ENCODE data around the gene DSCAM. TPM values are rescaled to one million over a fixed set of nuclear protein-coding genes. Genes with fewer than 3 reads are reported as not detected.
A peak's percentile ranks its signal among the peaks of the same experiment; 100 is the strongest.

DSCAM gene
- total RNA-seq, 2 donors from 2014 or later = not detected

GRCh38 chr21:40393066-40393465, 453.9 kb downstream of the DSCAM start:
- no peak overlapping the region for H3K27ac Mint-ChIP-seq
- H3K9me3 Mint-ChIP-seq = peaks cover 8 to 11% of the 10 kb centered on the region in 2 donors
- no peak for ATAC-seq (replicated peaks in 1 of 2)
- no peaks in the 10 kb centered on the region for H3K27me3 Mint-ChIP-seq (ENCODE audit: low read depth)
- no peak overlapping the region for H3K4me3 Mint-ChIP-seq
- no peaks in the 10 kb centered on the region for H3K4me1 Mint-ChIP-seq (ENCODE audit: low read depth)
- peaks cover 0 to 2% of the 10 kb centered on the region in 2 donors for H3K36me3 Mint-ChIP-seq (ENCODE audit: insufficient read depth in 2 of 2)
- no peak for DNase-seq

GRCh38 chr21:40388046-40388445, 458.9 kb downstream of the DSCAM start:
- H3K4me1 Mint-ChIP-seq (ENCODE audit: low read depth) = no peaks in the 10 kb centered on the region
- DNase-seq (no peak), ATAC-seq (replicated peaks in 1 of 2) (no peak)
- H3K4me3 Mint-ChIP-seq = no peak overlapping the region
- H3K27ac Mint-ChIP-seq = no peak overlapping the region
- no peaks in the 10 kb centered on the region for H3K27me3 Mint-ChIP-seq (ENCODE audit: low read depth)
- no peaks in the 10 kb centered on the region for H3K36me3 Mint-ChIP-seq (ENCODE audit: insufficient read depth in 2 of 2)
- H3K9me3 Mint-ChIP-seq = peaks cover 3% of the 10 kb centered on the region in 2 donors

- H3K27ac Mint-ChIP-seq = no peak overlapping the region
- H3K4me3 Mint-ChIP-seq = no peak overlapping the region
- H3K4me1 Mint-ChIP-seq (ENCODE audit: low read depth) = no peaks in the 10 kb centered on the region
- DNase-seq (no peak), ATAC-seq (replicated peaks in 1 of 2) (no peak)
- no peaks in the 10 kb centered on the region for H3K36me3 Mint-ChIP-seq (ENCODE audit: insufficient read depth in 2 of 2)
- H3K9me3 Mint-ChIP-seq = peaks cover 3% of the 10 kb centered on the region in 2 donors
- H3K27me3 Mint-ChIP-seq (ENCODE audit: low read depth) = no peaks in the 10 kb centered on the region
Measured at GRCh38 chr21:40386981-40387747, 459.8 kb downstream of the DSCAM start.

- peak; percentile 49 to 59 for DNase-seq
- no peak for ATAC-seq (replicated peaks in 1 of 2)
- Mint-ChIP-seq H3K4me1 (ENCODE audit: low read depth) (no peaks in the 10 kb centered on the region), H3K9me3 (peaks cover 3% of the 10 kb centered on the region in 2 donors), H3K36me3 (ENCODE audit: insufficient read depth in 2 of 2) (no peaks in the 10 kb centered on the region), H3K4me3 (no peak overlapping the region), H3K27ac (no peak overlapping the region), H3K27me3 (ENCODE audit: low read depth) (no peaks in the 10 kb centered on the region)
Measured at GRCh38 chr21:40386294-40386911, 460.6 kb downstream of the DSCAM start.

GRCh38 chr21:40385883-40386282, 461.1 kb downstream of the DSCAM start:
- DNase-seq = no peak
- Mint-ChIP-seq H3K27me3 (ENCODE audit: low read depth) (no peaks in the 10 kb centered on the region), H3K9me3 (peaks cover 3% of the 10 kb centered on the region in 2 donors), H3K4me1 (ENCODE audit: low read depth) (no peaks in the 10 kb centered on the region), H3K4me3 (no peak overlapping the region), H3K27ac (no peak overlapping the region), H3K36me3 (ENCODE audit: insufficient read depth in 2 of 2) (no peaks in the 10 kb centered on the region)
- ATAC-seq (replicated peaks in 1 of 2) = no peak

- no peaks in the 10 kb centered on the region for H3K27me3 Mint-ChIP-seq (ENCODE audit: low read depth)
- H3K36me3 Mint-ChIP-seq (ENCODE audit: insufficient read depth in 2 of 2) = no peaks in the 10 kb centered on the region
- ATAC-seq (replicated peaks in 1 of 2) = no peak
- DNase-seq = no peak
- no peak overlapping the region for H3K27ac Mint-ChIP-seq
- no peaks in the 10 kb centered on the region for H3K9me3 Mint-ChIP-seq
- no peak overlapping the region for H3K4me3 Mint-ChIP-seq
- no peaks in the 10 kb centered on the region for H3K4me1 Mint-ChIP-seq (ENCODE audit: low read depth)
Measured at GRCh38 chr21:40383951-40384350, 463.0 kb downstream of the DSCAM start.

- ATAC-seq (replicated peaks in 1 of 2) (no peak), DNase-seq (no peak)
- no peaks in the 10 kb centered on the region for H3K4me1 Mint-ChIP-seq (ENCODE audit: low read depth)
- no peak overlapping the region for H3K27ac Mint-ChIP-seq
- H3K9me3 Mint-ChIP-seq = no peaks in the 10 kb centered on the region
- H3K4me3 Mint-ChIP-seq = no peak overlapping the region
- no peaks in the 10 kb centered on the region for H3K36me3 Mint-ChIP-seq (ENCODE audit: insufficient read depth in 2 of 2)
- H3K27me3 Mint-ChIP-seq (ENCODE audit: low read depth) = no peaks in the 10 kb centered on the region
Measured at GRCh38 chr21:40381111-40381510, 465.8 kb downstream of the DSCAM start.

- Mint-ChIP-seq H3K4me3 (no peak overlapping the region), H3K27me3 (ENCODE audit: low read depth) (no peaks in the 10 kb centered on the region), H3K36me3 (ENCODE audit: insufficient read depth in 2 of 2) (no peaks in the 10 kb centered on the region), H3K4me1 (ENCODE audit: low read depth) (no peaks in the 10 kb centered on the region), H3K9me3 (peaks cover 0 to under 1% of the 10 kb centered on the region in 2 donors), H3K27ac (no peak overlapping the region)
- ATAC-seq (replicated peaks in 1 of 2) (no peak), DNase-seq (no peak)
Measured at GRCh38 chr21:40379881-40380810, 466.8 kb downstream of the DSCAM start.

GRCh38 chr21:40377135-40377534, 469.8 kb downstream of the DSCAM start:
- Mint-ChIP-seq H3K27ac (no peak overlapping the region), H3K27me3 (ENCODE audit: low read depth) (no peaks in the 10 kb centered on the region), H3K36me3 (ENCODE audit: insufficient read depth in 2 of 2) (no peaks in the 10 kb centered on the region), H3K9me3 (peaks cover 0 to 2% of the 10 kb centered on the region in 2 donors), H3K4me1 (ENCODE audit: low read depth) (no peaks in the 10 kb centered on the region), H3K4me3 (no peak overlapping the region)
- DNase-seq (no peak), ATAC-seq (replicated peaks in 1 of 2) (no peak)

- H3K27ac Mint-ChIP-seq = no peak overlapping the region
- no peaks in the 10 kb centered on the region for H3K27me3 Mint-ChIP-seq (ENCODE audit: low read depth)
Measured at GRCh38 chr21:40373761-40374160, 473.2 kb downstream of the DSCAM start.

GRCh38 chr21:40372506-40372905, 474.5 kb downstream of the DSCAM start:
- Mint-ChIP-seq H3K9me3 (peaks cover 0 to 2% of the 10 kb centered on the region in 2 donors), H3K4me1 (ENCODE audit: low read depth) (no peaks in the 10 kb centered on the region), H3K27me3 (ENCODE audit: low read depth) (no peaks in the 10 kb centered on the region), H3K36me3 (ENCODE audit: insufficient read depth in 2 of 2) (no peaks in the 10 kb centered on the region), H3K4me3 (no peak overlapping the region), H3K27ac (no peak overlapping the region)
- DNase-seq = no peak
- ATAC-seq (replicated peaks in 1 of 2) = no peak

More at GRCh38 chr21:40373761-40374160, 473.2 kb downstream of the DSCAM start:
- Mint-ChIP-seq H3K4me1 (ENCODE audit: low read depth) (no peaks in the 10 kb centered on the region), H3K9me3 (peaks cover 0 to 2% of the 10 kb centered on the region in 2 donors), H3K4me3 (no peak overlapping the region), H3K36me3 (ENCODE audit: insufficient read depth in 2 of 2) (no peaks in the 10 kb centered on the region)
- ATAC-seq (replicated peaks in 1 of 2) (no peak), DNase-seq (no peak)

- Mint-ChIP-seq H3K4me3 (no peak overlapping the region), H3K4me1 (ENCODE audit: low read depth) (no peaks in the 10 kb centered on the region), H3K9me3 (peaks cover 2 to 3% of the 10 kb centered on the region in 2 donors), H3K27me3 (ENCODE audit: low read depth) (no peaks in the 10 kb centered on the region), H3K36me3 (ENCODE audit: insufficient read depth in 2 of 2) (no peaks in the 10 kb centered on the region), H3K27ac (no peak overlapping the region)
- DNase-seq = no peak
- ATAC-seq (replicated peaks in 1 of 2) = no peak
Measured at GRCh38 chr21:40371329-40371728, 475.6 kb downstream of the DSCAM start.

- Mint-ChIP-seq H3K27me3 (ENCODE audit: low read depth) (no peaks in the 10 kb centered on the region), H3K4me1 (ENCODE audit: low read depth) (no peaks in the 10 kb centered on the region), H3K36me3 (ENCODE audit: insufficient read depth in 2 of 2) (no peaks in the 10 kb centered on the region), H3K9me3 (no peaks in the 10 kb centered on the region), H3K27ac (no peak overlapping the region), H3K4me3 (no peak overlapping the region)
- ATAC-seq (replicated peaks in 1 of 2) (no peak), DNase-seq (no peak)
Measured at GRCh38 chr21:40356644-40357043, 490.3 kb downstream of the DSCAM start.
